HEK293T (cell line): ENCODE data around the gene GPR62.

Experiments
- CTCF ChIA-PET: fragments of 350-600 bp; formaldehyde crosslinking; extraction: SDS; loops from one replicate; lab custom pipeline; 2021; ENCODE audit warnings: antibody characterized with exemption, inconsistent platforms; lab: Yijun Ruan, JAX
- POLR2A ChIA-PET: fragments of 350-600 bp; formaldehyde crosslinking; extraction: SDS; loops from one replicate; lab custom pipeline; 2020; ENCODE audit warnings: antibody characterized with exemption, inconsistent platforms; lab: Yijun Ruan, JAX
- DNase-seq: peaks from one replicate; pipeline ENCODE4 v3.0.0; 2012; ENCODE audit warnings: mixed read lengths; ENCODE audit errors: extremely low spot score
- ARNT ChIP-seq: fragments of 450-650 bp; IDR thresholded peaks from 2 replicates; pipeline ENCODE4 v1.6.1; 2017; ENCODE audit warnings: mild to moderate bottlenecking
- BHLHE40 ChIP-seq: fragments of 450-650 bp; IDR thresholded peaks from 2 replicates; pipeline ENCODE4 v1.6.1; 2016; ENCODE audit warnings: mild to moderate bottlenecking, moderate library complexity, borderline replicate concordance
- CTBP1 ChIP-seq: fragments of 450-650 bp; IDR thresholded peaks from 2 replicates; pipeline ENCODE4 v1.6.1; 2016; ENCODE audit warnings: borderline replicate concordance
- ELF4 ChIP-seq: fragments of 450-650 bp; IDR thresholded peaks from 2 replicates; pipeline ENCODE4 v1.6.1; 2017; ENCODE audit warnings: antibody characterized with exemption
- FOXA1 ChIP-seq: fragments of 450-650 bp; IDR thresholded peaks from 2 replicates; pipeline ENCODE4 v1.6.1; 2016; ENCODE audit warnings: mild to moderate bottlenecking
- FOXK2 ChIP-seq: fragments of 450-650 bp; IDR thresholded peaks from 2 replicates; pipeline ENCODE4 v1.6.1; 2016; ENCODE audit warnings: mild to moderate bottlenecking
- FOXM1 ChIP-seq: fragments of 450-650 bp; IDR thresholded peaks from 2 replicates; pipeline ENCODE4 v1.6.1; 2017; ENCODE audit warnings: mild to moderate bottlenecking, borderline replicate concordance
- HDGF ChIP-seq: fragments of 450-650 bp; IDR thresholded peaks from 2 replicates; pipeline ENCODE4 v1.6.1; 2017; ENCODE audit warnings: antibody characterized with exemption, borderline replicate concordance
- L3MBTL2 ChIP-seq: fragments of 450-650 bp; conservative IDR thresholded peaks from 2 replicates; pipeline ENCODE4 v1.6.1; 2016; ENCODE audit warnings: mild to moderate bottlenecking
- LEF1 ChIP-seq: fragments of 450-650 bp; IDR thresholded peaks from 2 replicates; pipeline ENCODE4 v1.6.1; 2017; ENCODE audit warnings: mild to moderate bottlenecking, borderline replicate concordance
- NFRKB ChIP-seq: fragments of 450-650 bp; IDR thresholded peaks from 2 replicates; pipeline ENCODE4 v1.6.1; 2016; ENCODE audit warnings: mild to moderate bottlenecking, moderate library complexity
- SP1 ChIP-seq: fragments of 450-650 bp; IDR thresholded peaks from 2 replicates; pipeline ENCODE4 v1.6.1; 2017
- SUZ12 ChIP-seq: fragments of 450-650 bp; IDR thresholded peaks from 2 replicates; pipeline ENCODE4 v1.6.1; 2016; ENCODE audit warnings: mild to moderate bottlenecking
- TARDBP ChIP-seq: fragments of 450-650 bp; IDR thresholded peaks from 2 replicates; pipeline ENCODE4 v1.6.1; 2016
- ZNF384 ChIP-seq: fragments of 450-650 bp; IDR thresholded peaks from 2 replicates; pipeline ENCODE4 v1.6.1; 2016
- TF ChIP-seq, protein P1 (sequence below): fragments of 450-650 bp; IDR thresholded peaks from 2 replicates; pipeline ENCODE4 v1.6.1; 2016

GPR62 gene

DNA sequence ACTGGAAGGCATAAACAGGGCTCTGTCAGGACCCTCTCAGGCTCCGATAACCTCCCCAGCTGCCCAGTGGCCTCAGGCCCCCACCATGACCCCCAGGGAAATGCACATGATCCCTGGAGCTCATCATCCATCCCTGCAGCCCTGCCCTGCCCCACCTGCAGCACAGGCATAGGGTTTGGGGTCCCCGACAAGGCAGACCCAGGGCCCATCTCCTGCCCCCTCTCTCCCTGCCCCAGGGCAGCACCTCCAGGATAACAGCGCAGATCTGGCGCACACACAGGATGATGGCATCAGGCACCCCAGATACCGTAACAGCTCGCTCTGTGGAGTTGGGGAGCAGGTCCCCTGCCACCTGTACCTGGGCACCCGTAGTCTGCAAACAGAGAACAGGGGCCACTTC is 4.5 kb downstream of the GPR62 start:
- POLR2A ChIA-PET, result no interaction called here
- CTCF ChIA-PET, result no interaction called here
- TF ChIP-seq SUZ12 (no peak), L3MBTL2 (no peak), CTBP1 (no peak), FOXM1 (no peak), TARDBP (no peak), SP1 (no peak), BHLHE40 (no peak), ELF4 (no peak), ZNF384 (no peak), FOXA1 (no peak), LEF1 (no peak), HDGF (no peak), NFRKB (no peak), FOXK2 (no peak), ARNT (no peak)
- TF ChIP-seq, protein P1, sequence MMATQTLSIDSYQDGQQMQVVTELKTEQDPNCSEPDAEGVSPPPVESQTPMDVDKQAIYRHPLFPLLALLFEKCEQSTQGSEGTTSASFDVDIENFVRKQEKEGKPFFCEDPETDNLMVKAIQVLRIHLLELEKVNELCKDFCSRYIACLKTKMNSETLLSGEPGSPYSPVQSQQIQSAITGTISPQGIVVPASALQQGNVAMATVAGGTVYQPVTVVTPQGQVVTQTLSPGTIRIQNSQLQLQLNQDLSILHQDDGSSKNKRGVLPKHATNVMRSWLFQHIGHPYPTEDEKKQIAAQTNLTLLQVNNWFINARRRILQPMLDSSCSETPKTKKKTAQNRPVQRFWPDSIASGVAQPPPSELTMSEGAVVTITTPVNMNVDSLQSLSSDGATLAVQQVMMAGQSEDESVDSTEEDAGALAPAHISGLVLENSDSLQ, result no peak

DNA sequence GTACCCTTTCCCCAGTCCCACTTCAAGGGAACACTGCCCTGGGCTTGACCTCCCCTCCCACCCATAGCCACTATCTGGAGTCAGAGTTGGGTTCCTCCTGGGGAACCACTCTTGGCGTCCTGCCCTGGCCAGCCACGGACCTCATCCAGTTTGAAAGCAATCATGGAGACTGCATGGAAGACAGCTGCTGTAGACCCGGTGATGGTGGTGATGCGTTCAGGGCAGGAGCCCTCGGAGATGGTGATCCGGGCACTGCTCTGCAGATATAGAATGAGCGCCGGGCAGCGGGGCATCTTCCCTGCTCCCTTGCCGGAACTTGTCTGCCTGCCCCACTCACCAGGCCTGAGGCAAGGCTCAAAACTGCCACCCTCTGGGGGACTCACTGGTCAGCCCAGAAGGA is 5.2 kb downstream of the GPR62 start:
- POLR2A ChIA-PET, result interaction anchor here (3.4 to 4.9 kb wide), 2 partner anchors 14 to 18 kb away, joined by 20 to 23 read pairs; partner anchors contain the start of genes ABHD14A, ABHD14B, PARP3 and RRP9
- DNase-seq, result no peak
- no peak for TF ChIP-seq TARDBP
- no peak for TF ChIP-seq BHLHE40
- no peak for TF ChIP-seq FOXK2
- TF ChIP-seq ZNF384, result no peak
- no peak for TF ChIP-seq HDGF
- TF ChIP-seq SUZ12, result no peak
- CTCF ChIA-PET, result interaction anchor here (1.3 kb wide), 1 partner anchor 18 kb away, joined by 4 read pairs; the partner anchor contains the start of genes PARP3 and RRP9

More for the DNA sequence above, 4.5 kb downstream of the GPR62 start:
- no peak for DNase-seq

DNA sequence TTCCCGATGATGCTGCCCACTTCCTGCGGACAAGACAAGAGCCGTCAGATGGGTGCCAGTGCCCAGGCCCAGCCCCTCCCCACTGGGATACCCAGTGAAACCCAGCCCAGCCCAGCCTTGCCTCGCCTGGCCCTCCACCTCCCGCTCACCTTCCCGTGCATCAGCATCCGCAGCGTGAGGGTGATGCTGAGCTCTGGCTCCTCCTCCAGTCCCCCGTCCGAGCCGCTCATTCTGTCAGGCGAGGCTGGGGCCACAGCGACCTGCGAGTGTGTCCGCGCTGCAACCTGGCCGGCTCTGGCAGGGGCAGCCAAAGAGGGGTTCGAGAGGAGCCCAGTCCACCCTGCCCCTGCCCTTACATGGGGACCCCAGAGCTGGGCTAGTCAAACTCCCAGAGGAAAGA is 5.8 kb downstream of the GPR62 start:
- TF ChIP-seq LEF1 (no peak), ELF4 (no peak), HDGF (no peak), FOXA1 (no peak), FOXM1 (no peak), ZNF384 (no peak), FOXK2 (no peak), CTBP1 (no peak), SUZ12 (no peak), SP1 (no peak), NFRKB (no peak), ARNT (no peak), L3MBTL2 (no peak), BHLHE40 (no peak), TARDBP (no peak)
- TF ChIP-seq, protein P1, result no peak
- ChIA-PET CTCF (interaction anchor here (1.3 kb wide), 1 partner anchor 19 kb away, joined by 4 read pairs; the partner anchor contains the start of genes PARP3 and RRP9), POLR2A (interaction anchor here (3.4 to 4.9 kb wide), 2 partner anchors 13 to 19 kb away, joined by 20 to 23 read pairs; partner anchors contain the start of genes ABHD14A, ABHD14B, PARP3 and RRP9)
- no peak for DNase-seq

DNA sequence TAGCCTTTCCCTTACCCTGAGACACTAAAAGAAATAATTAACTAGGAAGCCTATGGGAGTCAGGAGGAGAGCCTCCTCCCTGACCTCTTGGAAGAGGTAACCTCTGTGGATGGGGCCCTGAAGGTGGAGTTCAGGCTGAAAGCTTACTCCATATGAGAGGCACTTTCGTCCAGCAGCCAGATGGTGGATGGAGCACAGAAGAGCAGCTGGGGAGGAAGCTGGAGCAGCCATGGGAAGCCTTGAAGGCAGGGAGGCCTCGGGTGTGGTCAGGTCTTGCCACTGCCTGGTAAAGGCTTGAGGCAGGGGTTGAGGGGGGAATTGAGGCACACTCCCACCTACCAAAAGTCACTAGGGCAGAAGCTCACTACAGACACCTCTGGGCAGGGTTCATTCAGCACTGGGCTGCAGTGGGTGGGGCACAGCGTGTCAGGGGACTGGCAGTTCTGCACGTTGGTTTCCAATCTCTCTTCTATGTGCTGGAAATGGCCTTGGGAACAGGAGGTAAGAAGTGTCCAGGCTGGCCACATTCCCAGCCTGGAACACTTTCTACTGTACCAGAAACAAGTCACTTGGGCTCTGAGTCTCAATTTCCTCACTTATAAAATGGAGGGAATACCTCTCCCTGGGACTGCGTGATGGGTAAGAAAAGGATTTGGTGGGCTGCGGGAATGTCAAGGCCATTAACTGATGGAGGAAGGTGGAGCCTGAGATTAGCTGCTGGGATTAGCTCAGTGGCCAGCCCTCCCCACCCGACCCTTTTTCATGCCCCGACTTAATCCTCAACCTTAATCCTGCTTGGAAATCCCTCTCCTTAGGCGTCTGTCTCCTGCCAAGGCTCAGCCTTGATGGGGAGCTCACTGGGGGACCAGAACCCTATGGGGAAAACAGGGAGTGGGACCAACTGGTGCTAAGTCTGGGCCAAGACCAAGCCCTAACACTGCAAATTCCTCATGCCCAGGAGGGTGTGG is 6.7 kb downstream of the GPR62 start:
- no peak for DNase-seq
- no peak for TF ChIP-seq HDGF
- no peak for TF ChIP-seq FOXM1
- no peak for TF ChIP-seq L3MBTL2
- TF ChIP-seq FOXK2, result no peak
- TF ChIP-seq FOXA1, result no peak
- TF ChIP-seq SP1, result no peak
- TF ChIP-seq ARNT, result no peak
- TF ChIP-seq NFRKB, result no peak
- TF ChIP-seq BHLHE40, result no peak
- TF ChIP-seq, protein P1, result no peak
- no peak for TF ChIP-seq CTBP1
- TF ChIP-seq TARDBP, result no peak
- TF ChIP-seq LEF1, result no peak
- CTCF ChIA-PET, result interaction anchor here (0.6 to 1.5 kb wide), 3 partner anchors 12 to 21 kb away, joined by 3 to 5 read pairs (median 4); partner anchors contain the start of genes ABHD14B, ACY1, PARP3 and RRP9
- POLR2A ChIA-PET, result interaction anchor here (1.0 to 4.9 kb wide), 3 partner anchors 9 to 20 kb away, joined by 4 to 23 read pairs (median 20); partner anchors contain the start of genes ABHD14A, ABHD14B, PARP3 and RRP9

DNA sequence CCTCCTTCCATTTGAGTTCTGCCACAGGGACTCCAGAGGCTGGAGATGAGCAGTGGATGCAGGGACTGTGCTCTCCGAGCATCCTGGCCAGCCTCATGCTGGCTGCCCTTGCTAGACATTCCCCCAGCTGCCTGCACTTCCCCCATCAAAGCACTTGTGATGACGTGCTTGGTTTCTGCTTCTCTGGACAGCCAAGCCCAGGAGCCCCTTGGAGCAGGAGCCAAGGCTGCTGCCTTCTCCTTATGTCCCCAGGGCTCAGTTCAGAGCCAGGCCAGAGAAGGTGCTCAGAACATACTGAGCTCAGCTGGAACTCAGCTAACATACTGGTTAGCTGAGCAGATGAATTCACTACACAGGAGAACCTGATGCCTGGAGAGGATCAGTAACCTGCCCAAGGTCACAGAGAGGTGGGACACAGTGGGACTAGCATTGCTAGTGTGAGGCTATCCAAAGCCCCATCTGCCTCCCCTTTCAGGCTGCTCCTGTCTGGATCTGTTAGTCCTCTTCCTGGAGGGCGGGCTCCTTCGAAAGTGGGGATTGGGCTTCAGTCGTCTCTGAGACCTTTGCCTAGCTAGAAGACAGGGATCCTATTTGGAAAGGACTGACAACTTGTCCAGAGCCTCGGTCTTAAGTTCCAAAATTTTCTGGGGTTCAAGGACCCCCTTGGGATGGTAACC is 7.8 kb downstream of the GPR62 start:
- TF ChIP-seq ARNT (no peak), HDGF (no peak), ELF4 (no peak), L3MBTL2 (no peak), BHLHE40 (no peak), NFRKB (no peak), SP1 (no peak), TARDBP (no peak), FOXK2 (no peak), ZNF384 (no peak), CTBP1 (no peak), SUZ12 (no peak), FOXM1 (no peak), FOXA1 (no peak), LEF1 (no peak)
- TF ChIP-seq, protein P1, result no peak
- DNase-seq, result no peak
- ChIA-PET CTCF (interaction anchor here (1.5 kb wide), 1 partner anchor 11 kb away, joined by 5 read pairs; the partner anchor contains the start of gene ABHD14B), POLR2A (interaction anchor here (0.8 to 4.9 kb wide), 6 partner anchors 8 to 21 kb away, joined by 3 to 23 read pairs (median 4); partner anchors contain the start of genes ABHD14A, ABHD14B, ACY1 and PARP3)
